Stimulated activated CD8-positive, alpha-beta memory T cell treated with anti-CD3 and anti-CD28 coated beads, Interleukin-7, amount 100 ng/mL, for 24 hours (primary cell): ENCODE results near the gene ANKS1A.
A peak's percentile ranks its signal among the peaks of the same experiment; 100 is the strongest.
"Not testable (repeated sequence)": the region's sequence is repeated elsewhere in the genome, so short reads cannot be mapped to it uniquely, and the experiment has no call there.

Source experiments
- DNase-seq: peaks from one replicate; pipeline ENCODE4 v3.0.0-alpha.2; 2020; ENCODE audit warnings: low read depth

Gene ANKS1A

DNA sequence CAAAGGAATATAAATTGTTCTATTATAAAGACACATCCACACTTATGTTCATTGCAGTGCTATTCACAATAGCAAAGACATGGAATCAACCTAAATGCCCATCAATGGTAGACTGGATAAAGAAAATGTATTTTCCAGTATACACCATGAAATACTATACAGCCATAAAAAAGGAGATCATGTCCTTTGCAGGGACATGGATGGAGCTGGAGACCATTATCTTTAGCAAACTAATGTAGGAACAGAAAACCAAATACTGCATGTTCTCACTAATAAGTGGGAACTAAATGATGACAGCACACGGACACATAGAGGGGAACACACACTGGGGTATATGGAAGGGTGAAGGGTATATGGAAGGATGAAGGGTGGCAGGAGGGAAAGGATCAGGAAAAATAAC is 5.0 kb upstream of the ANKS1A start:
- not testable (repeated sequence) for DNase-seq

DNA sequence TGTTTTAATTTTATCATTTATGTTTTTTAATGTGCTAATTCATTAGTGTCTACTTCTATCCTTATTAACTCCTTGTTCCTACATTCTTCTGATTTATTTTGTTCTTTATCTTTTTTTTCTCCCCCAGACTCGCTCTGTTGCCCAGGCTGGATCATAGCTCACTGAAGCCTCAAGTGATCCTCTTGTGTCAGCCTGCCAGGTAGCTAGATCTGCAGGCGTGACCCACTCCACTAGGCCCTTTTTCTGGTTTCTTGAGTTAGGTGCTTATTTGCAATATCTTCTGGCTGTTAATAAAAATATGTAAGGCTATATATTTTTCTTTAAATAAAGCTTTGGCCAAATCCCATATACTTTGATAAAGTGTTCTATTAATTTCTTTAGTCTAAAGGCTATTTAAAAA is 4.1 kb upstream of the ANKS1A start:
- DNase-seq = no peak

DNA sequence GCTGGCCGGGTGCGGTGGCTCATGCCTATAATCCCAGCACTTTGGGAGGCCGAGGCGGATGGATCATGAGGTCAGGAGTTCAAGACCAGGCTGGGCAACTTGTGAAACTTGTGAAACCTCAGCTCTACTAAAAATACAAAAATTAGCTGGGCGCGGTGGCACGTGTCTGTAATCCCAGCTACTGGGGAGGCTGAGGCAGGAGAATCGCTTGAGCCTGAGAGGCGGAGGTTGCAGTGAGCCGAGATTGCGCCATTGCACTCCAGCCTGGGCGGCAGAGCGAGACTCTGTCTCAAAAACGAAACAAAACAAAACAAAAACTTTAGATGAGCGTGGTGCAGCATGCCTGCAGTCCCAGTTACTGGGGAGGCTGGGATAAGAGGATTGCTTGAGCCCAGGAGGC is 3.2 kb upstream of the ANKS1A start:
- not testable (repeated sequence) for DNase-seq

DNA sequence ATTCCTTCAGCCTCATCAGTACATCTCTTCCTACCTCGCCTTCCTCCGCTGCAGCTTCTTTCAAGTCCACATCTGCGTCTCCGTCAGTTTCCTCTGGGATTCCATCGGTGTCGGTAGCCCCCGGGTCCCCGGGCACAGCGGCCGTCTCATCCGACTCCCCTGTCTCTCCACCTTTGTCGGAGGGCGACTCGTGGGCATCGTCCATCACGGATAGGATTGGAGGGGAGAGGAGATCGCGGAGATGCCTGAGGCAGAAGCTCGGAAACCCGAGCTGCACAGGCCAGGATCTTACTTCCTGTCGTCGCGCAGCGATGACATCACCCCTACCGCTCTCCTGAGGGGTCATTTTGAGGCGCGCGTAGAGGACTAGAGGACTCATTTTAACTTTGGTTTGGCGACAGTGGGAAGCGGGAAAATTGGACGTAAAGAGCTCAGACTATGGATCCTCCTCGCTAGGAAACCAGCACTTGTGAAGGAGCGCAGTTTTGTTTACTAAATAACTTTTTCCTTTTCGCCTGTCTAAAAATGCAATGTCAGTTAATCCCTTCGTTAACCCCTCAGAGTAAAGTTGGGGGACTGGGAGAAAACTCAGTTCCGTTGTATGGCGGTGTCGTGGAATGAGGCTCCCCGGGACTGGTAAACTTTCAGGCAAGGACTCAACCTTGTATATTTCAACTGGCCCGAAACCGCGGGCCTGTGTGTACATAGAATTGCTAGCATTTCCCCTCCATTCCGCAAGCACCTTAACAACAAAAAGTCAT is 1.1 kb upstream of the ANKS1A start, which contains the start of gene TAF11:
TSS of gene TAF11 (minus strand) at position 290 of the 761 bp plus-strand sequence. CDS start at position 205, 85 bp downstream.
- peak; percentile 87 for DNase-seq

DNA sequence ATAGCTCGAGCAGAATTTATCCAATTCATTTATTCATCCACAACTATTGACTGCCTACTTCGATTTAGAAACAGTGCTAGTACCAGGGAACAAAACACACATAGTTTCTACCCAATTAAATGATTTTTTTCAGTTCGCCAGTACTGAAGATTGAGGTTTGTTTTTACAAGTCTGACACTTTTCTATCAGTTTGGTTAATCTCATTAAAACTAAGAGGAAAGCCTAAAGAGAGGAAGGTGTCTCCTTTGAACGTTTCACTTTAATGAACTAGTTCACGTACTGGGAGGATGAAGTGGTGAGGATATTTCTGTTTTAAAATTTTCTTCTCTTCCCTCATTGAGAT is 570 bp upstream of the ANKS1A start:
- DNase-seq = no peak

DNA sequence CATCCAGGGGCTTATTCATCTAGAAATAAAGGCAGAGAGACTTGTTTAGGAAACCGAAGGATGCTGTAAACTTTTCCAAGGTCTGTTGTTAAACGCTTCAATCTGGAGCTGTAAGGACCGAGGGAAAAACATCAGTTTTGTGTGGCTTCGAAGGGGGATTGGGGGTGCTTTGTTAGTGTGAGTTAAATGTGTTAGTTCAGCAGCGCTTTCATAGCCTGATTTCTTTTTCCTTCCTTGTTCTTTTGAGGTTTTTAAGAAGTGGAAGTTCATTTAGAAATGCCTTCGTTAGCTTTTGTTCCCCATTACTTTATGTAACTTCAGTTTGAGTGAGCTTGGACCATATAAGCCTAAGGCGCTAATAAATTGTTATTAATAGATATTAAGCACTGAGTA is 1.5 kb downstream of the ANKS1A start:
- DNase-seq = no peak

DNA sequence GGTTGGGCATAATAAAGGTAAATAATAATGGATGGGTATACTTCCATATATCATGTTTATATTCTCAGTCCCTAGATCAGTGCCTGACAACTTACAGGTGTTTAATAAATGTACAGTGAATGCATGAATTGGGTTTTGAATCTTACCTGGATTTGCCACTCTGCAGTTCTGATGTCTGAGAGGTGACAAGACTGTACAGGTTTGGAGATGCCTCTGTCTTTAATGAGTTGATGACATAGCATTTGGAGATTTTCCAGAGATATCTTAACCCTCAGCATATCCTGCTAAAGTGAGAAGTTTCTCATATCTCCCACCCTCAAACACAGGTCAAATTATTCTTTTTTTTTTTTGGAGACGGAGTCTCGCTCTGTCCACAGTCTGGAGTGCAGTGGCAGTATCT is 2.2 kb downstream of the ANKS1A start:
- no peak for DNase-seq

DNA sequence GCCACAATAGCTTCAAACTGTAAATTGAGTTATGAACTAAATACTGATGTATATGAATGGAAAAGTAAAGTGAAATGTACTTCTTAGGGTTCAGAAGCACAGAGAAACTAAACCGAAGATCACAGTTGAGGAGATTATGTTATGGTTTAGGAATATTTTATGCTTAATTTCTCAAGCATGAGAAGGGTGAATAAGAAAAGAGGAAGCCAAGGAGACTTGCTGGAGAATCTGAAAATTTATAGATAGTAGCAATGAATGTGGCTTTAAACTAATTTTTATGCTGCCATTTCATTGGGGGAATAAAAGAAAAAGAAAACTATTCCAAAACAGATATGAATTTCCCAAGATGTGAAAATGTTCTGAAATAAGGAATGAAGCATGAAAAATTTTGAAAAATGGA is 5.6 kb downstream of the ANKS1A start:
- DNase-seq = no peak

DNA sequence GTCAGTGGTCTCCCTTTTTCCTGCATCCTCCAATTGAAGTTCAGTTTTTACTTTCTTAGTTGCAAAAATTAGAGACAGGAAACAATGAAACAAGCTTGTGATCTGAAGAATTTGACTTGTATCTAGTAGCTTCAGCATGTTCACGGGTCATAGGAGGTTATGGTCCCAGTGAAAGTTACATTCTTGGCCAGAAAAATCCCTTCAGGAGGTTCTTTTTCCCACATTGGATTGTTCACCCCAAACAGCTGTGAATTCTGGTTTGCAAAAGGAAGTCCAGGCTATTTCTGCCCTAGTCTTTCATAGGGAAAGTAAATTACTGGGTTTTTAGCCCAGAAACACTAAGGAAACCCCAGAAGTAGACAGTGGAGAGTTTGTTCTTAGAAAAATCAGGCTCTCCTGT is 8.1 kb downstream of the ANKS1A start:
- no peak for DNase-seq

DNA sequence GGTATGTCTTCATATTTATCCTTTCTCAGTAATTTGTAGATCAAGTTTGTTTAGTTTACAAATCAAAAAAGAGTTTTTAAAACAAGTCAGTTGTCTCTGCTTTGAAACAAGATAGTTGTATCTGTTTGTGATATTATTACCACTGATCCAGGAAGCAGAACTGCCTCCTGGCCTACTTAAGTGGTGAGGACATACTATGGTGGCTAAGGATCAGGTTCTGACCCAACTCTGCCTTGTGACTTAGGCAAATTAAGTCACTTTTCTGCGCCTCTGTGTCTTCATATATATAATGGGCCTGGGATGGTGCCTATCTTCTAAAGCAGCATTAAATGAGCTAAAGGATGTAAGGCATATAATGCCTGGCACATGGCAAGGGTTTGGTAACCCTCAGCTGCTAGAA is 8.7 kb downstream of the ANKS1A start:
- DNase-seq = no peak

DNA sequence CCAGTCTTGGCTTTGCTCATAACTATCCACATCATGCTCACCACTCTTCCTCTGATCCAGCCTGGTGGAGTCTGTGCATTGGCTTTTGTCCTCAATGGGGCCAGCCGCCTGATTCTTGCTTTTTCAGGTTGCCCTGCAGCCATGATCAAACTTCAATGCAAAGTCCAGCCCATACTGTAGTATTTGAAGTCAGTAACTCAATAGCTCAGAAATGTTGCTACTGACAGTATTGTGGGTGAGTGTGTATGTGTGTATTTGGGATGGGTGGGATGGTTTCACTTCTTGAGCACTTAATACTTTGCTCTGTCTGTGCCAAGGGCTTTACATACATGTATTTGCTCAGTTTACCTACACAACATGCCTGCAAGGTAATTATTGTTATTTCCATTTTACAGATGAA is 10.7 kb downstream of the ANKS1A start:
- not testable (repeated sequence) for DNase-seq

DNA sequence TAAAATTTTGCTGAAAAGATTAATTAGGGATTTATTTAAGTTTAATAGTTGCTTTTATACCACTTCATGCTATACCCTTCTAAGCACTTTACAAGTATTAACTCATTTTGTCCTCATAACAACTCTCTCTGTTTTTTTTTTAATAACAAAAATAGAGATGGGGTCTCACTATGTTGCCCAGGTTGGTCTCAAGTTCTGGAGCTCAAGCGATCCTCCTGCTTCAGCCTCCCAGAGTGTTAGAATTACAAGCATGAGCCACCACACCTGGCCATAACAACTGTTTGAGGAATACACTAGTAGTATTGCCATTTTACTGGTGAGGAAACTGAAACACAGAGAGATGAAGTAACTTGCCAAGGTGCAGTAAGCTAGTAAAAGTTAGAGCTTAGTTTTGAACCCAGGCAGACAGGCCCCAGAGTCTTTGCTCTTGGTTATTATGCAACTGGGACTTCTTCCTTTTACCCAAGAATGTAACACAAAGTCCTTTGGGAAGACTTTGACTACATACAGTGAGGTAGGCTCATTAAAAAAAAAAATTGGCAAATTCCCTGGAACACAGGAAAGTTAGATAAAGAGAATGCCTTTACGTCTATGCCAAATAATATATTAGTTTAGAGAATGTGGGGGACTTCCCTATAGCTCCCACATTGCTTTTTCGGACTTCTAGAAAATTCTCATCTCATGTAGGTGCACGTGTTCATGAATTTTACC is 11.4 kb downstream of the ANKS1A start:
- DNase-seq = no peak

DNA sequence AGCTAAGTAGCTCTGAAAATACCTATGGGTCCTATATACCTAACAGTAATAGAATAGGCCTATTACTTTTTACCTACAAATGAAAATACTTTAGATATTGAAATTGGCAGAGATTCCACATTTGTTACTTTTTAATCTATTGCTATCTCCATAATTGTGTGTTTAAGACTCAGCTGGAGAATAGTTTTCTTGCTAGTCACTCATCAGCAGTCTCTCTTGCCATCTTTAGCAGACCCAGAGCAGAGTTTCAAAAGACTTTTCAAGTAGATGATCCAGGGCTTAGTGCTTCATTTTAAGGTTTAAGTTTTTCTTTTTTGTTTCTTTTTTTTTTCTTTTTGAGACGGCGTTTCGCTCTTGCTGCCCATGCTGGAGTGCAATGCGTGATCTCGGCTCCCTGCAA is 12.9 kb downstream of the ANKS1A start:
- no peak for DNase-seq

DNA sequence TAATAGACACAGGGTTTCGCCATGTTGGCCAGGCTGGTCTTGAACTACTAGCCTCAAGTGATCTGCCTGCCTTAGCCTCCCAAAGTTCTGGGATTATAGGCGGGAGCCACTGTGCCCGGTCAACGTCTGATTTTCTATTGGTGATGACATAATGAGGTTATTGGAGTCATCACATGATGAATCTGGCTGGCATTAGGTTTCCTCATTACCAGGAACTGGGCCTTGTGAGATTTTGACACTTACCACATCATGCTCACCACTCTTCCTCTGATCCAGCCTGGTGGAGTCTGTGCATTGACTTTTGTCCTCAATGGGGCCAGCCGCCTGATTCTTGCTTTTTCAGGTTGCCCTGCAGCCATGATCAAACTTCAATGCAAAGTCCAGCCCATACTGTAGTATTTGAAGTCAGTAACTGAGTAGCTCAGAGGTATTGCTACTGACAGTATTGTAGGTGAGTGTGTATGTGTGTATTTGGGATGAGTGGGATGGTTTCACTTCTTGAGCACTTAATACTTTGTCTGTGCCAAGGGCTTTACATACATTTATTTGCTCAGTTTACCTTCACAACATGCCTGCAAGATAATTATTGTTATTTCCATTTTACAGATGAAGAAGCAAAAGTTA is 16.0 kb downstream of the ANKS1A start:
- no peak for DNase-seq

DNA sequence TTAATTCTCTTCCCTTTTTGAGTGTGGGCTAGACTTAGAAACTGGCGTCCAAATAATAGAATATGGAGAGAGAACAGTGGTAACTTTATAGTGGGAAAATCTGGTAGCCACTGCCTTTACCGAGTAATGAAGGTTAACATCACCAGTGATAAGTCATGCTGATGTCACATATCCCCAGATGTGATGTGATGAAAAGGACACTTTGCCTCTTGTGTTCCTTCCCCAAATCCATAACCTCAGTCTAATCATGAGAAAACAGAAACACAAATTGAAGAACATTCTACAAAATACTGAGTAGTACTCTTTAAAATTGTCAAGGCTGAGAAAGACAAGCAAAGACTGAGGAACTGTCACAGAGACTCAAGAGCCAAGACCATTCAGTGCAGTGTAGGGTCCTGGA is 17.8 kb downstream of the ANKS1A start:
- no peak for DNase-seq

DNA sequence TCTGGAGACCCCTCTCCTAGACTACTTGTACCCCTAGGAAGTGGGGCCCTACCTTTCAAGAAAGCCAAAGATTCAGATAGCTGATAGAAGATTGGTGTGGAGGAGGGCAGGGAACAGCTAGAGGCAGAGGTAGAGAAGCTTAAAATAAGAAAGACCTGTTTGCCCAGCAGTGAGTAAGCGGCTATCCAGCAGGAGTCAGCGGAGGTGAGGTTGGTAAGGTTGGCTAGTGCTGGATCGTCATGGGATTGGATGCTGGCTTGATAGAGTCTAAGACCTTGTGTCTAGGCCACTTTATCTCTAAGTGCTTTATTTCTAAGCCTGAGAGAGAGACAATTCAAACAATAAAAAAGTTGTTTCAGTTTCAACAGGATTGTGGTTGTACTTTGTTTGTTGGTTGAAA is 19.1 kb downstream of the ANKS1A start:
- DNase-seq = no peak

DNA sequence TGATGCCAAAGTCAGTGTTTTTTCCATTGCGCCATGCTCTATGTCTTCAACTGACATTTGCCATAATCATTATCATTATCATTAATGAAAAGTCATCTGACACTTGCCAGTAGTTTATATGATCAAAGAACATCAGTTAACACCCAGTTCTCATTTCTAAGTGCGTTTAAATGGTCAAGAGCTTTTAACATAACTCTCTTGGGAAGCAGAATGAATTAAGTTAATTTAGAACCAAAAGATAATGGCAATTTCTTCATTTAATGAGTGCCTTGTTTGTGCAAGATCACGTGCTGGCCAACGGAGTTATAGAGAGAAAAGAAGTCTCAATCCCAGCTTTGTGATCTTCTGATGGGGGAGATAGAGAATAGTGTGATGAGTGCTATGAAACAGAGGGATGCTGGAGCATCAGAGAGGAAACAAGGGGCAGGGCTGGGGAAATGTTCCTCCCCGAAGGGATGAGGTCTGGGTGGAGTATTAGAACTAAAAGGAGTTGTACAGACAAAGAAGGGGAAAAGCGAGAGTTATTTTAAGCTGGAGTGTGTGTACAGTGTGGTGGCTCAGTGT is 20.3 kb downstream of the ANKS1A start:
- DNase-seq = no peak

DNA sequence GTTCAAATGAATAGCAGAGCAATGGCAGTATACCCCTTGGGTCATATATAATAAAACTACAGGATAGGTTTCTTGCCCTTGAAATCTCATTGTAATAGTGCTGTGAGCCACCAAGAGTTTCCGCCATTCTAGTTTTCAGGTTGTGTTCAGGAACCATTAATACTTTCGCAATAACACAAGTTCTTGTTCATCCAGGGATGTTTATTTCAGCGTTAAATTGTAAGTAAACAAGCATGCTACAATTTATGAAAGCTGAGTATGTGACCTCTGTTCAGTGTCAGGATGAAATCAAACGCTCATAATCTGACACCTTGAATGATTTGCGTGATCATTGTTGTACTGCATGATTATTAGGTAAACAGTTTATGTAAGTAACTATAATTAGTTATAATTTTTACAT is 22.8 kb downstream of the ANKS1A start:
- DNase-seq = no peak

DNA sequence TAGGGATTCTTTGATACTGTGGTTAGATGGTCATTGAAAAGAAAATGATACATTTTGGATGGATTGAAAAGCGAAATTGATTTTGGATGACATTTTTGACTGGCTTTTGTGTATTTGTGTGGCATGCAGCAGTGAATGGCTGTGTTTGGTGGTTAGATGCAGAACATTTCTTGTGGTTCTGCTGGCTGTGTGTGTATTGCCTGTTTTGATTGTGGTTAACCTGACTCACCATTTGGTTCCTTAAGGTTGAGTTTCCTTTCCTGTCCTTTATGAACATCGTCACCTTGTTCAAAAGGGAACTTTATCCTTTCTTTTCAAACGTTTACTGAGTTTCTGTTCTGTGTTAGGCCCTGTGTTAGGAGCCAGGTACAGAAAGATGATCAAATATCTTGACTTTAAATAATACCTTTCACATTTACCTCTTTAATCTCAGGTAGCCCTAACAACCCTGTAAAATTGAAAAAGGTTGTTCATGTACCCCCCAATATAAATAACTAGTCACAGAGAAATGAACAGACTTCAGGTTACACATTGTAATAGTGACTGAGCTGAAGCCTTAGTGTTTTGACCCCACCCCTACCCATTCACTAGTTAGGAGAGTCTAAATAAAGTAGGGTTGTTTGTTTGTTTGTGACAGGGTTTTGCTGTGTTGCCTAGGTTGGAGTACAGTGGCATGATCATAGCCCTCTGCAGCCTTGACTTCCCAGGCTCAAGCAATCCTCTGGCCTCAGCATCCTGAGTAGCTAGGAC is 23.8 kb downstream of the ANKS1A start:
- DNase-seq = no peak

DNA sequence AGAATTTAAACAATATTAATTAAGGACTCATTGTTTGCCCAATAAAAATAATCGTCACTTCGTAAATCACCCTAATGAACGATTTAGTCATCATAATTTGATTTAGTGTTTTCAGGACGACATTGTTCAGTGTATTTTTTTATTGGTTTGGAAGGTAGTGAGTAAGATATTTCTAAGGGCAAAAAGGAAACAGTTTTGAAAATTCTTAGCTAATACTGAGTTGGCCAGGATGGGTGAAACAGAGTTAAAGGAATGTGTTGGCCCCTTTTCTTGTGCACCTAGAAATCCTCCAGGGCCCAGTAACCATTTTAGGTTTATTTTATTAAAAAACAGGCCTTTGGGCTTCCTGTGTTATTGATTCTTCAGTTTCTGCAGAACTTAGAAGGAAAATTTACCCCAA is 25.3 kb downstream of the ANKS1A start:
- DNase-seq = no peak

DNA sequence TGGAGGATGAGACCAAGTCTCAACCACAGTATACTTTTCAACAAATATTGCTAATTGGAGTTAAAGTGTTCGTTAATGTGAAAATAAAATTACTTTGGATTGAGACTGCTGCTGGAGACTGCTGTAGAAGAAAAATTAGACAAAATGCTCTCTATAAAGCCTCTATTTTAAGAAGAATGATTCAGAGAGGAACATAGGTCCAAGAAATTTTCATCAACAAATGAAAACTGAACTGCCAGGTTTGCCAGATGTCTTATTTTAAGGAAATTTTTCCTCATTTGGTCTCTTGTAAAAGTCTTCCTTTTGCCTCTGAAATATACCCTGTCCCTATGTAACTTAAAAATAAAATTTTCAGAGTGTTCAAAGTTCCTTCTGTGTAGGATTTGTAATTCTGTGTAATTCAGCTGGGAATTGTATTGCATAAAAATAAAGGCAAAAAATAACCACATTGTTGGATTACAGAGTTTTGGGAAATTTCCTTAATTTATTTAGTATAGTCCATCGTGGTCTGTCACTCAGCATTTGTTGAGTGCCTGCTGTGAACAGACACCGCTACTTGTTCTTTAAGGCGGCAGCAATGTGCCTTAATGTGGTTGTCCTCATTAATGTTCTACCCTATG is 27.4 kb downstream of the ANKS1A start:
- no peak for DNase-seq
